WTC11 (cell line): ENCODE data around the gene ETFB. TPM values are rescaled to one million over a fixed set of nuclear protein-coding genes. Genes with fewer than 3 reads are reported as not detected.

Source experiments
- CREM ChIP-seq: sonication (generic); formaldehyde crosslinking; IDR thresholded peaks from 2 replicates; pipeline ENCODE4 v1.8.1; 2022; ENCODE audit warnings: mild to moderate bottlenecking, missing genetic modification reagents, moderate library complexity
- FOXK1 ChIP-seq: sonication (generic); formaldehyde crosslinking; IDR thresholded peaks from 2 replicates; pipeline ENCODE4 v1.8.0; 2022; ENCODE audit warnings: mild to moderate bottlenecking, moderate library complexity, missing genetic modification reagents
- GABPB1 ChIP-seq: sonication (generic); formaldehyde crosslinking; IDR thresholded peaks from 2 replicates; pipeline ENCODE4 v1.8.1; 2023; ENCODE audit warnings: mild to moderate bottlenecking, missing genetic modification reagents
- HMGA2 ChIP-seq: fragments of 250-450 bp; sonication (Bioruptor Pico); IDR thresholded peaks from 2 replicates; pipeline ENCODE4 v1.4.0; 2021; ENCODE audit warnings: mild to moderate bottlenecking, moderate library complexity
- IRF2 ChIP-seq: sonication (generic); formaldehyde crosslinking; IDR thresholded peaks from 2 replicates; pipeline ENCODE4 v1.8.0; 2022; ENCODE audit warnings: low read depth, missing genetic modification reagents, borderline replicate concordance
- JUN ChIP-seq: sonication (generic); formaldehyde crosslinking; IDR thresholded peaks from 2 replicates; pipeline ENCODE4 v1.8.0; 2023; ENCODE audit warnings: mild to moderate bottlenecking, missing genetic modification reagents
- KAT7 ChIP-seq: sonication (generic); formaldehyde crosslinking; IDR thresholded peaks from 2 replicates; pipeline ENCODE4 v1.8.1; 2023; ENCODE audit warnings: missing genetic modification reagents, mild to moderate bottlenecking, borderline replicate concordance
- NFATC4 ChIP-seq: fragments of 250-450 bp; sonication (Bioruptor Pico); IDR thresholded peaks from 2 replicates; pipeline ENCODE4 v1.9.0; 2021; ENCODE audit warnings: mild to moderate bottlenecking
- NFE2L1 ChIP-seq: sonication (generic); formaldehyde crosslinking; IDR thresholded peaks from 2 replicates; pipeline ENCODE4 v1.8.1; 2023; ENCODE audit warnings: missing genetic modification reagents
- NR2C2 ChIP-seq: sonication (generic); formaldehyde crosslinking; IDR thresholded peaks from 2 replicates; pipeline ENCODE4 v1.8.0; 2022; ENCODE audit warnings: mild to moderate bottlenecking, missing genetic modification reagents
- PRRX2 ChIP-seq: fragments of 250-450 bp; sonication (Bioruptor Pico); IDR thresholded peaks from 2 replicates; pipeline ENCODE4 v1.8.0; 2021; ENCODE audit warnings: mild to moderate bottlenecking
- RELA ChIP-seq: sonication (generic); formaldehyde crosslinking; IDR thresholded peaks from 2 replicates; pipeline ENCODE4 v1.8.1; 2022; ENCODE audit warnings: missing genetic modification reagents, mild to moderate bottlenecking, borderline replicate concordance
- SMAD3 ChIP-seq: sonication (generic); formaldehyde crosslinking; IDR thresholded peaks from 2 replicates; pipeline ENCODE4 v1.8.0; 2022; ENCODE audit warnings: missing genetic modification reagents, mild to moderate bottlenecking, borderline replicate concordance
- TEAD4 ChIP-seq: sonication (generic); formaldehyde crosslinking; IDR thresholded peaks from 2 replicates; pipeline ENCODE4 v1.8.0; 2022; ENCODE audit warnings: mild to moderate bottlenecking, missing genetic modification reagents
- ZBTB21 ChIP-seq: sonication (generic); formaldehyde crosslinking; IDR thresholded peaks from 2 replicates; pipeline ENCODE4 v1.8.1; 2023; ENCODE audit warnings: mild to moderate bottlenecking, missing genetic modification reagents, borderline replicate concordance
- ZNF219 ChIP-seq: sonication (generic); formaldehyde crosslinking; IDR thresholded peaks from 2 replicates; pipeline ENCODE4 v1.8.0; 2023; ENCODE audit warnings: missing genetic modification reagents, mild to moderate bottlenecking, borderline replicate concordance
- ZNF263 ChIP-seq: sonication (generic); formaldehyde crosslinking; IDR thresholded peaks from 2 replicates; pipeline ENCODE4 v1.8.1; 2022; ENCODE audit warnings: low read depth, mild to moderate bottlenecking, moderate library complexity, missing genetic modification reagents
- ZNF317 ChIP-seq: sonication (generic); formaldehyde crosslinking; IDR thresholded peaks from 2 replicates; pipeline ENCODE4 v1.8.1; 2023; ENCODE audit warnings: low read depth, mild to moderate bottlenecking, moderate library complexity, missing genetic modification reagents, borderline replicate concordance
- ZNF396 ChIP-seq: fragments of 250-450 bp; sonication (Bioruptor Pico); IDR thresholded peaks from 2 replicates; pipeline ENCODE4 v1.8.0; 2021; ENCODE audit warnings: mild to moderate bottlenecking, moderate library complexity, borderline replicate concordance
- total RNA-seq: library from RNA; stranded (reverse); gene quantifications from 3 replicates; pipeline ENCODE4 v1.2.3, GENCODE V29; 2021
- TF ChIP-seq, protein P1 (sequence below): sonication (generic); formaldehyde crosslinking; IDR thresholded peaks from 2 replicates; pipeline ENCODE4 v1.8.1; 2023; ENCODE audit warnings: mild to moderate bottlenecking, missing genetic modification reagents
- TF ChIP-seq, protein P2 (sequence below): sonication (generic); formaldehyde crosslinking; IDR thresholded peaks from 2 replicates; pipeline ENCODE4 v1.8.0; 2022; ENCODE audit warnings: mild to moderate bottlenecking, missing genetic modification reagents
- TF ChIP-seq, protein P3 (sequence below): fragments of 250-450 bp; sonication (Bioruptor Pico); IDR thresholded peaks from 2 replicates; pipeline ENCODE4 v1.9.0; 2021; ENCODE audit warnings: mild to moderate bottlenecking
- TF ChIP-seq, protein P4 (sequence below): sonication (generic); formaldehyde crosslinking; conservative IDR thresholded peaks from 2 replicates; pipeline ENCODE4 v1.8.1; 2023; ENCODE audit warnings: mild to moderate bottlenecking, low read depth, missing genetic modification reagents, moderate library complexity
- TF ChIP-seq, protein P5 (sequence below): sonication (generic); formaldehyde crosslinking; IDR thresholded peaks from 2 replicates; pipeline ENCODE4 v1.8.1; 2022; ENCODE audit warnings: mild to moderate bottlenecking, missing genetic modification reagents, moderate library complexity, borderline replicate concordance
- TF ChIP-seq, protein P6 (sequence below): sonication (generic); formaldehyde crosslinking; IDR thresholded peaks from 2 replicates; pipeline ENCODE4 v1.8.1; 2022; ENCODE audit warnings: low read depth, mild to moderate bottlenecking, moderate library complexity, missing genetic modification reagents, borderline replicate concordance
- TF ChIP-seq, protein P7 (sequence below): fragments of 250-450 bp; sonication (Bioruptor Pico); IDR thresholded peaks from 2 replicates; pipeline ENCODE4 v2.1.2; 2022; ENCODE audit warnings: mild to moderate bottlenecking, moderate library complexity

ETFB gene
- total RNA-seq, 1 experiment from 2014 or later, result 60.6 TPM

DNA sequence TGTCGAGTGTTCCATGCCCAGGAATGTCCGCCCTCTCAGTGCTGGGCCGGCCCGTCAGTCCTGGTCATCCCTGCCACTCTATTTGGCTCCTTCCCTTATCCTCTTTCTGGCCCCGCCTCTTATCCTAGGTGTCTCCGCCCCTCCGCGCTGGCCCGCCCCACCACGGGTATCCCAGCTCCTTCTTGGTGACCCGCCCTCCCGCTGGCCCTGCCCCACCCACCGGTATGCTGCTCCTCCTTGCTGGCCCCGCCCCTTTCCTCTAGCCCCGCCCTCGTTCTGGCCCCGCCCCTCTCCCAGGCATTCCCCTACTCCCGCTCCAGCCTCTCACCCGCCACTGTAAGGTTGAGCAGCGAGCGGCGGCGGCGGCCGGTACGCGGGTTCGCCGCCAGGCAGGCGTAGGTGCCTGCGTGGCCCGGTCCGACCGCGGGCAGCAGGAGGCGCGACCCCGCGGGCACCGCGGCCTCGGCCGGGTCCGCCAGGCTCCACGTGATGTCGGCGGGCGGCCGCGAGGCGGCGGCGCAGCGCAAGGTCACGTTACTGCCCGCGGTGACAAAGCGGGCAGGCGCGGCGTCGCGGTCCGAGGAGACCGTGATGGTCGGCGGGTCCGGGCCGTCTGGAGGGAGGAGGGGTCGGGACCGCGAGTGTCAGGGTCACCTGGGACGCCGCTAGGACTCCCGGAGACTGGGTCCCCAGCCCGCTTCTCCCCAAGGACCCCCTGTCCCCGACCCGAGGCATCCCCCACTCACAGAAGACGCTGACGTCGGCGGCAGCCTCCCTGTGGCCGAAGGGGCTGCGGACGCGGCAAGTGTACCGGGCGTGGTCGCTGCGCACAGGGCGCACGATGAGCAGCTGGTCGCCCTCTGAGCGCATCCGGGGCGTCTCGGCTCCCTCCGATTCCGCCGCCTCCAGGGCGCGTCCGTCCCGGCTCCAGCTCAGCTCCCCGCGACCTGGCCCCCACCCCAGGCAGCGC lies 26.2 kb downstream of the ETFB start (continued):
- no peak for TF ChIP-seq ZBTB21
- TF ChIP-seq, protein P1, sequence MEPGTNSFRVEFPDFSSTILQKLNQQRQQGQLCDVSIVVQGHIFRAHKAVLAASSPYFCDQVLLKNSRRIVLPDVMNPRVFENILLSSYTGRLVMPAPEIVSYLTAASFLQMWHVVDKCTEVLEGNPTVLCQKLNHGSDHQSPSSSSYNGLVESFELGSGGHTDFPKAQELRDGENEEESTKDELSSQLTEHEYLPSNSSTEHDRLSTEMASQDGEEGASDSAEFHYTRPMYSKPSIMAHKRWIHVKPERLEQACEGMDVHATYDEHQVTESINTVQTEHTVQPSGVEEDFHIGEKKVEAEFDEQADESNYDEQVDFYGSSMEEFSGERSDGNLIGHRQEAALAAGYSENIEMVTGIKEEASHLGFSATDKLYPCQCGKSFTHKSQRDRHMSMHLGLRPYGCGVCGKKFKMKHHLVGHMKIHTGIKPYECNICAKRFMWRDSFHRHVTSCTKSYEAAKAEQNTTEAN, result peak; percentile 88
- peak; percentile 41; the same call in 1 of the 2 replicates for TF ChIP-seq ZNF317
- TF ChIP-seq, protein P2, sequence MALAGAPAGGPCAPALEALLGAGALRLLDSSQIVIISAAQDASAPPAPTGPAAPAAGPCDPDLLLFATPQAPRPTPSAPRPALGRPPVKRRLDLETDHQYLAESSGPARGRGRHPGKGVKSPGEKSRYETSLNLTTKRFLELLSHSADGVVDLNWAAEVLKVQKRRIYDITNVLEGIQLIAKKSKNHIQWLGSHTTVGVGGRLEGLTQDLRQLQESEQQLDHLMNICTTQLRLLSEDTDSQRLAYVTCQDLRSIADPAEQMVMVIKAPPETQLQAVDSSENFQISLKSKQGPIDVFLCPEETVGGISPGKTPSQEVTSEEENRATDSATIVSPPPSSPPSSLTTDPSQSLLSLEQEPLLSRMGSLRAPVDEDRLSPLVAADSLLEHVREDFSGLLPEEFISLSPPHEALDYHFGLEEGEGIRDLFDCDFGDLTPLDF (CRISPR knock-in tag), result no peak
- peak; percentile 42; the same call in 1 of the 2 replicates for TF ChIP-seq ZNF263 (CRISPR knock-in tag)
- TF ChIP-seq, protein P3, sequence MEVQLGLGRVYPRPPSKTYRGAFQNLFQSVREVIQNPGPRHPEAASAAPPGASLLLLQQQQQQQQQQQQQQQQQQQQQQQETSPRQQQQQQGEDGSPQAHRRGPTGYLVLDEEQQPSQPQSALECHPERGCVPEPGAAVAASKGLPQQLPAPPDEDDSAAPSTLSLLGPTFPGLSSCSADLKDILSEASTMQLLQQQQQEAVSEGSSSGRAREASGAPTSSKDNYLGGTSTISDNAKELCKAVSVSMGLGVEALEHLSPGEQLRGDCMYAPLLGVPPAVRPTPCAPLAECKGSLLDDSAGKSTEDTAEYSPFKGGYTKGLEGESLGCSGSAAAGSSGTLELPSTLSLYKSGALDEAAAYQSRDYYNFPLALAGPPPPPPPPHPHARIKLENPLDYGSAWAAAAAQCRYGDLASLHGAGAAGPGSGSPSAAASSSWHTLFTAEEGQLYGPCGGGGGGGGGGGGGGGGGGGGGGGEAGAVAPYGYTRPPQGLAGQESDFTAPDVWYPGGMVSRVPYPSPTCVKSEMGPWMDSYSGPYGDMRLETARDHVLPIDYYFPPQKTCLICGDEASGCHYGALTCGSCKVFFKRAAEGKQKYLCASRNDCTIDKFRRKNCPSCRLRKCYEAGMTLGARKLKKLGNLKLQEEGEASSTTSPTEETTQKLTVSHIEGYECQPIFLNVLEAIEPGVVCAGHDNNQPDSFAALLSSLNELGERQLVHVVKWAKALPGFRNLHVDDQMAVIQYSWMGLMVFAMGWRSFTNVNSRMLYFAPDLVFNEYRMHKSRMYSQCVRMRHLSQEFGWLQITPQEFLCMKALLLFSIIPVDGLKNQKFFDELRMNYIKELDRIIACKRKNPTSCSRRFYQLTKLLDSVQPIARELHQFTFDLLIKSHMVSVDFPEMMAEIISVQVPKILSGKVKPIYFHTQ (CRISPR knock-in tag), result no peak
- TF ChIP-seq, protein P4, sequence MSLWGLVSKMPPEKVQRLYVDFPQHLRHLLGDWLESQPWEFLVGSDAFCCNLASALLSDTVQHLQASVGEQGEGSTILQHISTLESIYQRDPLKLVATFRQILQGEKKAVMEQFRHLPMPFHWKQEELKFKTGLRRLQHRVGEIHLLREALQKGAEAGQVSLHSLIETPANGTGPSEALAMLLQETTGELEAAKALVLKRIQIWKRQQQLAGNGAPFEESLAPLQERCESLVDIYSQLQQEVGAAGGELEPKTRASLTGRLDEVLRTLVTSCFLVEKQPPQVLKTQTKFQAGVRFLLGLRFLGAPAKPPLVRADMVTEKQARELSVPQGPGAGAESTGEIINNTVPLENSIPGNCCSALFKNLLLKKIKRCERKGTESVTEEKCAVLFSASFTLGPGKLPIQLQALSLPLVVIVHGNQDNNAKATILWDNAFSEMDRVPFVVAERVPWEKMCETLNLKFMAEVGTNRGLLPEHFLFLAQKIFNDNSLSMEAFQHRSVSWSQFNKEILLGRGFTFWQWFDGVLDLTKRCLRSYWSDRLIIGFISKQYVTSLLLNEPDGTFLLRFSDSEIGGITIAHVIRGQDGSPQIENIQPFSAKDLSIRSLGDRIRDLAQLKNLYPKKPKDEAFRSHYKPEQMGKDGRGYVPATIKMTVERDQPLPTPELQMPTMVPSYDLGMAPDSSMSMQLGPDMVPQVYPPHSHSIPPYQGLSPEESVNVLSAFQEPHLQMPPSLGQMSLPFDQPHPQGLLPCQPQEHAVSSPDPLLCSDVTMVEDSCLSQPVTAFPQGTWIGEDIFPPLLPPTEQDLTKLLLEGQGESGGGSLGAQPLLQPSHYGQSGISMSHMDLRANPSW, result no peak
- TF ChIP-seq ZNF396 (CRISPR knock-in tag), result no peak
- TF ChIP-seq JUN (CRISPR knock-in tag), result peak; percentile 75; the same call in 1 of the 2 replicates
- TF ChIP-seq FOXK1 (CRISPR knock-in tag), result peak; percentile 88
- TF ChIP-seq, protein P5, sequence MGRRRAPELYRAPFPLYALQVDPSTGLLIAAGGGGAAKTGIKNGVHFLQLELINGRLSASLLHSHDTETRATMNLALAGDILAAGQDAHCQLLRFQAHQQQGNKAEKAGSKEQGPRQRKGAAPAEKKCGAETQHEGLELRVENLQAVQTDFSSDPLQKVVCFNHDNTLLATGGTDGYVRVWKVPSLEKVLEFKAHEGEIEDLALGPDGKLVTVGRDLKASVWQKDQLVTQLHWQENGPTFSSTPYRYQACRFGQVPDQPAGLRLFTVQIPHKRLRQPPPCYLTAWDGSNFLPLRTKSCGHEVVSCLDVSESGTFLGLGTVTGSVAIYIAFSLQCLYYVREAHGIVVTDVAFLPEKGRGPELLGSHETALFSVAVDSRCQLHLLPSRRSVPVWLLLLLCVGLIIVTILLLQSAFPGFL, result no peak
- TF ChIP-seq HMGA2 (CRISPR knock-in tag), result no peak
- TF ChIP-seq RELA (CRISPR knock-in tag), result peak; percentile 70; the same call in 1 of the 2 replicates
- TF ChIP-seq KAT7 (CRISPR knock-in tag), result no peak
- TF ChIP-seq NR2C2 (CRISPR knock-in tag), result no peak
- TF ChIP-seq, protein P6, sequence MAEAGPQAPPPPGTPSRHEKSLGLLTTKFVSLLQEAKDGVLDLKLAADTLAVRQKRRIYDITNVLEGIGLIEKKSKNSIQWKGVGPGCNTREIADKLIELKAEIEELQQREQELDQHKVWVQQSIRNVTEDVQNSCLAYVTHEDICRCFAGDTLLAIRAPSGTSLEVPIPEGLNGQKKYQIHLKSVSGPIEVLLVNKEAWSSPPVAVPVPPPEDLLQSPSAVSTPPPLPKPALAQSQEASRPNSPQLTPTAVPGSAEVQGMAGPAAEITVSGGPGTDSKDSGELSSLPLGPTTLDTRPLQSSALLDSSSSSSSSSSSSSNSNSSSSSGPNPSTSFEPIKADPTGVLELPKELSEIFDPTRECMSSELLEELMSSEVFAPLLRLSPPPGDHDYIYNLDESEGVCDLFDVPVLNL (CRISPR knock-in tag), result peak; percentile 69; the same call in 1 of the 2 replicates
- no peak for TF ChIP-seq SMAD3
- no peak for TF ChIP-seq PRRX2
- TF ChIP-seq NFATC4, result no peak
- peak; percentile 59; the same call in 1 of the 2 replicates for TF ChIP-seq IRF2 (CRISPR knock-in tag)
- 0 out of 2 replicates have a peak, but pooled peaks have one; percentile 83 for TF ChIP-seq ZNF219 (CRISPR knock-in tag)
- TF ChIP-seq NFE2L1 (CRISPR knock-in tag), result peak; percentile 75; the same call in 1 of the 2 replicates
- TF ChIP-seq GABPB1 (CRISPR knock-in tag), result no peak
- TF ChIP-seq TEAD4 (CRISPR knock-in tag), result 0 out of 2 replicates have a peak, but pooled peaks have one; percentile 64
- peak; percentile 84; the same call in 1 of the 2 replicates for TF ChIP-seq CREM (CRISPR knock-in tag)
- TF ChIP-seq, protein P7, sequence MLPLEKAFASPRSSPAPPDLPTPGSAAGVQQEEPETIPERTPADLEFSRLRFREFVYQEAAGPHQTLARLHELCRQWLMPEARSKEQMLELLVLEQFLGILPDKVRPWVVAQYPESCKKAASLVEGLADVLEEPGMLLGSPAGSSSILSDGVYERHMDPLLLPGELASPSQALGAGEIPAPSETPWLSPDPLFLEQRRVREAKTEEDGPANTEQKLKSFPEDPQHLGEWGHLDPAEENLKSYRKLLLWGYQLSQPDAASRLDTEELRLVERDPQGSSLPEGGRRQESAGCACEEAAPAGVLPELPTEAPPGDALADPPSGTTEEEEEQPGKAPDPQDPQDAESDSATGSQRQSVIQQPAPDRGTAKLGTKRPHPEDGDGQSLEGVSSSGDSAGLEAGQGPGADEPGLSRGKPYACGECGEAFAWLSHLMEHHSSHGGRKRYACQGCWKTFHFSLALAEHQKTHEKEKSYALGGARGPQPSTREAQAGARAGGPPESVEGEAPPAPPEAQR (CRISPR knock-in tag), result no peak
